ENCODE data around the gene EML1.
A peak's percentile ranks its signal among the peaks of the same experiment; 100 is the strongest.

Gene EML1

GRCh38 chr14:99968941-99969340, 175.7 kb downstream of the EML1 start:
- no peak for TF ChIP-seq CTCF (conservative IDR thresholded peaks at IDR 0.05; ENCODE audit: low read depth, low read length)
- no peak overlapping the region for H3K4me3 ChIP-seq (ENCODE audit: low read depth, low read length)
- no peak for DNase-seq (ENCODE audit: low read depth)

DNA sequence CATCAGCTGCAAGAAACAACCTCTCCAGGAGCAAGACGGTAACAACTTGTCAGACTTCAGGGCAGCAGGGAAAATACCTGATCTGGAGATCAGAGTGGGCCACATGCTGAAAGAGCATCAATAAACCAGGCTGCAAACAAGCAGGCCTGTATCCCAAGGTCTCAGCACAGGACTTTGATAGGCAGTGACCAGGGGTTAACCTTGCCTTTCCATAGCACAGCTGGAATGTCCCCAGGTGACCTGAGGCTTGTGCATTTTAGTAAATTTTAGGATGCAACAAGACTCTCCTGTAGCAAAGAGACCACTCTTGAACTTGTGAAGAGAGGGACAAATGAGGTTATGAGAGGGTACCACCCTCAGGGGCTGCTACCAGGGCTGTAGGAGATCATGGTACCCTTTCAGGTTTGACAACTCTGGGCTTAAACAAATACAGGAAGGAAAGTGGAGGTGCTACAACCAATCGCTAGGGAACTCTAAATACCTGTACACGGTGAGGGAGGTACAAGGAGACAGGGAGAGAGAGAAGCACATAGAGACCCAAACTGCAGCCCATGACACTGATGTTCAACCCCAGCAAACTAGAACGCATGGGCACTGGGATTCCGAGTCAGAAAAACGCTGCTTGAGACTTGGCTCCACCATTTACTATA, 176.6 kb downstream of the EML1 start:
- no peak for TF ChIP-seq CTCF (conservative IDR thresholded peaks at IDR 0.05; ENCODE audit: low read depth, low read length)
- H3K4me3 ChIP-seq (ENCODE audit: low read depth, low read length) = no peak overlapping the region
- DNase-seq (ENCODE audit: low read depth) = no peak

GRCh38 chr14:99971087-99971940, 178.1 kb downstream of the EML1 start:
- H3K4me3 ChIP-seq (ENCODE audit: low read depth, low read length) = peak overlapping the region; percentile 76
- DNase-seq (ENCODE audit: low read depth) = peak; percentile 81
- no peak for TF ChIP-seq CTCF (conservative IDR thresholded peaks at IDR 0.05; ENCODE audit: low read depth, low read length)

- DNase-seq (ENCODE audit: low read depth) = no peak
- peak overlapping the region; percentile 76 for H3K4me3 ChIP-seq (ENCODE audit: low read depth, low read length)
- no peak for TF ChIP-seq CTCF (conservative IDR thresholded peaks at IDR 0.05; ENCODE audit: low read depth, low read length)
These were observed 178.9 kb downstream of the EML1 start for GRCh38 chr14:99971941-99972747.

DNA sequence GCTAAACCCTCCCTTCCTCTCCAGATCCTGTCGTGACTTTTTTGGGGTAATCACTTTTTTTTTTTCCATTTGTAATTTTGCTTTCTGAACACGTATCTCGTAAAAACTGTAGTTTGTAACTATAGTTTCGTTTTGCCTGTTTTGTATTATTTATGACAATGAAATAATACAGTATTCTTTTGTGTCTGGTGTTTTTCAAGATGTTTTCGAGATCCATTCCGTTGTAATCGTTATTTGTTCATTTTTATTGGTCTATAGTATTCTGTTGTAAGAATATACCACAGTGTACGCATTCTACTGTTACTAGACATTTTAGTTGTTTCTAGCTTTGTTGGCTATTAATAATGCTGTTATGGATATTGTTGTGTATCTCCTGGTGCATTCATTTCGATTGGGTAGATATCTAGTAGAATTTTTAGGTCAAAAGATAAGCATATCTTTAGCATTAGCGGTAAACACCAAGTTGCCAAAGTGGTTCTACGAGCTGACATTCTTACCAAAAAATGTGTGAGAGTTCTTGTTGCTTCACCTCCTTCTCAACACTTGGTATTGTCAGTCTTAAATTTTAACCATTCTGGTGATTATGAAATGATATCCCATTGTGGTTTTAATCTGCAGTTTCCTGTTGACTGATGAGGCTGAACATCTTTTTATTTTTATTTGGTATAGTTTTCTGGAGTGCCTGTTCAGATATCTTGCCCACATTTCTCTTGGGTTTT, 179.7 kb downstream of the EML1 start:
- no peak for TF ChIP-seq CTCF (conservative IDR thresholded peaks at IDR 0.05; ENCODE audit: low read depth, low read length)
- no peak for DNase-seq (ENCODE audit: low read depth)
- H3K4me3 ChIP-seq (ENCODE audit: low read depth, low read length) = peak overlapping the region; percentile 76

DNA sequence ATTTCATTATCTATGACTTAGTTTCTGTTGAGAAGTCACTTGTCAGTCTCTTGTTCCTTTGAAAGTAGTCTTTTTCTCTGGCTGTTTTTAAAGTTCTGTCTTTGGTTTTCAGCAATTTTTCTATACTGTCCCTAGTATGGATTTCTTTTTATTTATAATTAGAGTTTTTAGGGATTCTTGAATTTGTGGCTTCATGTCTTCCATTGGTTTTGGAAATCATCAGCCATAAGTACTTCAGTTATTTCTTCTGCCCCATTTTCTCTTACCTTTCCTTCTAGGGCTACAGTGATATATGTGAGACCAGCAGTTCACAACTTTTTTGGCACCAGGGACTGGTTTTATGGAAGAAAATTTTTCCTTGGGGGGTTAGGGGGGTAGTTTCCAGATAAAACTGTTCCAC, 182.0 kb downstream of the EML1 start:
- DNase-seq (ENCODE audit: low read depth) = no peak
- no peak overlapping the region for H3K4me3 ChIP-seq (ENCODE audit: low read depth, low read length)
- no peak for TF ChIP-seq CTCF (conservative IDR thresholded peaks at IDR 0.05; ENCODE audit: low read depth, low read length)

All from choroid plexus epithelial cell (primary cell).